Activated CD8-positive, alpha-beta memory T cell treated with anti-CD3 and anti-CD28 coated beads, Interleukin-2, amount 50 U/mL, for 24 hours (primary cell): ENCODE results near the gene CAVIN1.
"Not testable (repeated sequence)": the region's sequence is repeated elsewhere in the genome, so short reads cannot be mapped to it uniquely, and the experiment has no call there.

Source experiments
- DNase-seq: peaks from one replicate; pipeline ENCODE4 v3.0.0-alpha.2; 2020; ENCODE audit errors: extremely low read depth

Gene CAVIN1

GRCh38 chr17:42378359-42378958, 44.6 kb downstream of the CAVIN1 start:
- DNase-seq: no peak

GRCh38 chr17:42373896-42374295, 49.2 kb downstream of the CAVIN1 start:
- DNase-seq: no peak

GRCh38 chr17:42372142-42372541, 50.9 kb downstream of the CAVIN1 start:
- no peak for DNase-seq

GRCh38 chr17:42368797-42369561, 54.1 kb downstream of the CAVIN1 start:
- not testable (repeated sequence) for DNase-seq

- DNase-seq: not testable (repeated sequence)
Measured at GRCh38 chr17:42368310-42368709, 54.7 kb downstream of the CAVIN1 start.

- DNase-seq: not testable (repeated sequence)
Measured at GRCh38 chr17:42366176-42367023, 56.7 kb downstream of the CAVIN1 start.

GRCh38 chr17:42365136-42365535, 57.9 kb downstream of the CAVIN1 start:
- no peak for DNase-seq

GRCh38 chr17:42363767-42364585, 59.1 kb downstream of the CAVIN1 start:
- DNase-seq: no peak

- no peak for DNase-seq
Measured at GRCh38 chr17:42363231-42363630, 59.8 kb downstream of the CAVIN1 start.

- DNase-seq: no peak
Measured at GRCh38 chr17:42362245-42362961, 60.7 kb downstream of the CAVIN1 start.

- peak; percentile 14 for DNase-seq
Measured at GRCh38 chr17:42361781-42362186, 61.3 kb downstream of the CAVIN1 start.

- DNase-seq: not testable (repeated sequence)
Measured at GRCh38 chr17:42360388-42360787, 62.7 kb downstream of the CAVIN1 start.

- DNase-seq: no peak
Measured at GRCh38 chr17:42359133-42359532, 63.9 kb downstream of the CAVIN1 start.

GRCh38 chr17:42358434-42358833, 64.6 kb downstream of the CAVIN1 start:
- DNase-seq: no peak

GRCh38 chr17:42354956-42355843, 67.9 kb downstream of the CAVIN1 start:
- no peak for DNase-seq
